Measurements from ENCODE around the gene ITIH6. TPM values are rescaled to one million over a fixed set of nuclear protein-coding genes. Genes with fewer than 3 reads are reported as not detected.
"Not testable (repeated sequence)": the region's sequence is repeated elsewhere in the genome, so short reads cannot be mapped to it uniquely, and the experiment has no call there.

Gene ITIH6
- not detected in 2 replicates for total RNA-seq (2014; rRNA removed; shearing (Covaris generic))
- polyA plus RNA-seq (2015; cell fraction: cytosol; rRNA removed): not detected in 2 replicates
- not detected in 2 replicates for polyA plus RNA-seq (2015; cell fraction: nucleus; rRNA removed)

- DNase-seq (ENCODE audit: low read depth): no peak
These were observed at the start of gene ITIH6 for GRCh38 chrX:54798137-54798536. ITIH6 (minus strand) TSS chrX:54798255; CDS start chrX:54798210, 45 bp downstream.

GRCh38 chrX:54847700-54848099 is 49.6 kb upstream of the ITIH6 start:
- not testable (repeated sequence) for DNase-seq (ENCODE audit: low read depth)

DNA sequence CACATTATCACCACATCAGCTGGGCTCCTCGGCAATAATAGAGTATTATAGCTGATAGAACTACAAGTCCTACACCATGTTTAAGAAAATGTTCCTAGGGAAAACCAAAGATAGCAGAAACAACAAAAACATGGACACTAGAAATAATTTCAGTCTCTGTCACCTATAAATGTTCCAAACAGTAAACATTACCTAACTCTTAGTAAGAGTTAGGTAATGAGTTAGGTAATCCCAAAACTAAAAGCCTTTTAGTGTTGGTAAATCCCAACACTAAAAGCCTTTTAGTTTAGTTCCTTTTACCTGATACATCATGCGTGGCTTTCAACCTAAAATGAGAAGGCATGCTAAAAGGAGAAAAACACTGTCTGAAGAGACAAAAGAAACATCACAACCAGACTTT is 45.0 kb upstream of the ITIH6 start:
- DNase-seq (ENCODE audit: low read depth): no peak

DNA sequence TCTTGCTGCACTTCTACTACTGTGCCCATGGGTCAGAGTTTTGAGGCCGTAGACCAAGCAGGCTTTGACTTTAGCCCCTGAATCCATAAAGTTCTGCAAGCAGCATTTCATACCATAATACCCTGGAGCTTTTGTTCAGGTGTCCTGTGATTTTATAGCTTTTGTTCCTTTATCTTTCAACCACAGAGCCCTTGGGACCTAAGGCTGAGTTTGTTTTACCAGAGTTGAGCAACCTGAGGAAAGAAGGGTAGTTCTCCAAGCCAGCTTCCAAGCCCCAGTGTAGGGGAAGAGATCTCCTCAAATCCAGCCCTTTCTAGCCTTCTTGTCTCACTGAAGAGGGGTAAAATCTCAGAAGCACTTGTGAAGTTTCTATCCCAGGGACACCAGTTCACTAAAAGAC is 44.6 kb upstream of the ITIH6 start:
- DNase-seq (ENCODE audit: low read depth): no peak

GRCh38 chrX:54841184-54841874 is 43.3 kb upstream of the ITIH6 start:
- DNase-seq (ENCODE audit: low read depth): not testable (repeated sequence)

- DNase-seq (ENCODE audit: low read depth): no peak
These were observed 40.5 kb upstream of the ITIH6 start for GRCh38 chrX:54838583-54838982.

DNA sequence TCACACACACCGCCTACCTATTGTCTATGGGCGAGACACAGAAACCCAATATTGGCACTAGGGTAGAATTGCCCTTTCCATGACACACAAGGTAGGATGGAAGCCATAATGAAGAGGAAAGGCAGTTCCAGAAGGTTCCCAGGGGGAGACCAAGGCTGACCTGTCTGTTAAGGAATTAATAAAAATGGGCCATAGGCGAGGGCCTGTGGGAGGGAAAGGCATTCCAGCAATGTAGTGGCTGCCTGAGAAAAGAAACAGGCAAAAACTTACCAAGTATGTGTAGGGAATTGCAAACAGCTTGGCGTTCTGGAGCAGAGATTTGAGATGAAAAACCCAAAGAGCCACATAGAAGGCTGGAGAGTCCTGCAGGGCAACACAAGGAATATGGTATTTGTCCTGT is 28.5 kb upstream of the ITIH6 start:
- DNase-seq (ENCODE audit: low read depth): no peak

- DNase-seq (ENCODE audit: low read depth): peak; percentile 48
These were observed 27.8 kb upstream of the ITIH6 start for GRCh38 chrX:54825716-54826438.

DNA sequence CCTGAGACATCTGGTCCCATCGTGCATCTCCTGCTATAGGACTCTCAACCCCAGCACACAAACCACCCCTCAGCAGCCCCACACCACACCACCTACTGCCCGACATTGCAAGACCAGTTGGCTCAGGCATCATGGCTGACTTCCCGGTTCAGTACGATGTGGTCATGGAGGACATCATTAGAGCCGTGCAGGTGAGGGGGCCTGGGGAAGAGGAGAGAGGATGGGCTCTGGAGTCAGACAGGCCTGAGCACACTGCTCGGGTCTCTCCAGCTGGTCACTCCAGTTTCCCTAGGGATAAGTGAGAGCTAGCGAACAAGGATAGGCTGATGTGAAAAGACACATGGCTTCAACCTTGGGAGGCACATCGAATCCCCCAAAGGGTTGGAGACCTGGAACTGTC is 26.7 kb upstream of the ITIH6 start:
- DNase-seq (ENCODE audit: low read depth): no peak

DNA sequence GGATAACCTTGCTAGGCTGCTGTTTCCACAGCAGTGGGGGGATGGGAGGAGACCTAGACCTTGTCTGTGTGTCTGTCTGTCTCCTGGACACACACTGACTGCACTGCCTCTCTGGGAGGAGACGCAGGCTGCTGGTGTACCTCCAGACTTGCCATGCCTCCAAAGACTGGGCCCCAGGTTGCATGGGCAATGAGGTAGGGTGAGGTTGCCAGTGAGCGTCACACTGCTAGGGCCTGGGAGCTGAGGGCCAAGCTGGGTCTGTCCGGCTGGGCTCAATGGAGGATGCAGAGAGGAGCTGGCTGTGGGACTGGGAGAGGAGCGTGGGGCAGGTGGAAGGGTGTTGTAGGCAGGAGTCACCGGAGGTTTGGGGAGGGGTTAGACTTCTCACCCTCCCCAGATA is 26.1 kb upstream of the ITIH6 start:
- peak; percentile 11 for DNase-seq (ENCODE audit: low read depth)

DNA sequence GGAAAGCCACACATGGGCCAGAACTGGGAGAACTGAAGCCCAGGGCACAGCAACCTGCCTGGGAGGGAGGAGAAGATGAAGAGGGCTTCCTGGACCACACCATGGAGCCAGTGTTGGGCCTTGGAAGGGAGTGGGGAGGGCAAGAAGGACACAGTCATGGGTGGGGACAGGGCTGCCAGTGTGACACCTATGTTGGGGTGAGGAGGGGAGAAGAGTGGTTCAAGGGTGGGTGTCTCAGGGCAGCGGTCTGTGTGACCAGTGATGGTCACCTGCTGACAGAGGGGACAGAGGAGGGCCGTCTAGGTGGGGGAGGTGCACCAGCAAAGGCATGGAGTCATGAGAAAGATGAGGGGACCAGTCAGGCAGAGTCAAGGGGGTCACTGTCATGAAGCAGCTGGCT is 23.3 kb upstream of the ITIH6 start:
- no peak for DNase-seq (ENCODE audit: low read depth)

- DNase-seq (ENCODE audit: low read depth): no peak
These were observed 22.7 kb upstream of the ITIH6 start for GRCh38 chrX:54820737-54821136.

DNA sequence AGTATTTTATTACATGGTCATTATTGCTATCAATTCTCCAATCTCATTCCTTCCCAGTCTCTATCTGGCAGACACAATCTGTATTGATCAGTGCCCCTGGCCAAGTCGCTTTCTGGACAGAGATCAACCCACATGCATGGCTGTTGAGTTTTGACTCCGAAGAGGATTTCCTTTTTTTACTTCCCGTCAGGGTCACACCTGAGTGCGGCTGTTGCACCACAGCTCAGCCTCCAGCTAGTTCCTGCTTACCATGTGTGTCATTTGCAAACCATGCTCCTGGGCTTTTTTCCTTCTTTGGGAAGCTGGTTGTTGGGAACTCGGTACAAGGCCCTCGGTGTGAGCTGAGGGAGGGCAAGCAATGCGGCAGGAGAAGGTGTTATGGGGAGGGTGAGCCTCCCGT is 21.1 kb upstream of the ITIH6 start:
- DNase-seq (ENCODE audit: low read depth): no peak

GRCh38 chrX:54818221-54818620 is 20.2 kb upstream of the ITIH6 start:
- no peak for DNase-seq (ENCODE audit: low read depth)

GRCh38 chrX:54817220-54817820 is 19.3 kb upstream of the ITIH6 start:
- DNase-seq (ENCODE audit: low read depth): no peak

- DNase-seq (ENCODE audit: low read depth): no peak
These were observed 14.3 kb upstream of the ITIH6 start for GRCh38 chrX:54812306-54812705.

DNA sequence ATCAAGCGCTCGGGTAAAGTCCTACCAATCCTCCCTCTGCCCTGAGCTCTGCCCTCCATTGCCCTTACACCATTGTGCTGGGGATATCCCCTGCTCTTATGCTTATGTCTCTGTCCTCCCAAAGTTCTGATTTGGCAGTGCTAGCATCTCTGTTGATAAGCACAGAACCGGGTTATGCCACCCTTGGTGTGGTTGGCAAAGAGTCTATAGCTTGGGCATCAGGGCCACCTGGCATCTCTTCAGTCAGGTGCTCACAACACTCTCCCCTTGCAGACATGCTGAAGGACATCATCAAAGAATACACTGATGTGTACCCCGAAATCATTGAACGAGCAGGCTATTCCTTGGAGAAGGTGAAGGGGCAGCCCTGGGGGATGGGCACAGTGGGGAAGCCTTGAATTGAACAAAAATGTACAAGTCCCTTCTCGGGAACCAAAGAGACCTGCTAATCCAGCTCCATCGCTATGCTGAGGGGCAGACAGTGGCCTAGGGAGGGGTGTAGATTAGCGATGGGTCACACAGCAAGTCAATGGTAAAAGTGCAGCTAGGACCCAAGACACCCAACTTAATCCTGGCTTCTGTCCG is 13.3 kb upstream of the ITIH6 start:
- no peak for DNase-seq (ENCODE audit: low read depth)

DNA sequence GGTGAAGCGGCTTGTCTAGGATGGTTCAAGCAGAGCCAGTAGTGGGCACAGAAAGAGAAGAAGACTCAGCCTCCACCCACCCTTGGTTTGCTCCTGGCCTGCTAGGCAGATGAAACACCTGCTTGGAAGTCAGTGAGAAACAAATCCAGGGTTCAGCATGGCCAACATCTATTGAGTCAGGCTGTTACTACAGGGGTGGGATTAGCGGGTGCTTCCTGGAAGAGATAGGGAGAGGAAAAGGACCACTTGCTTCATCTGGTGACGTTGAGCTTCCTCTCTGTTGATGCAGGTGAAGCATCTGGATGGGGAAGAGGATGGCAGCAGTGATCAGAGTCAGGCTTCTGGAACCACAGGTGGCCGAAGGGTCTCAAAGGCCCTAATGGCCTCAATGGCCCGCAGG is 12.5 kb upstream of the ITIH6 start:
- DNase-seq (ENCODE audit: low read depth): no peak

DNA sequence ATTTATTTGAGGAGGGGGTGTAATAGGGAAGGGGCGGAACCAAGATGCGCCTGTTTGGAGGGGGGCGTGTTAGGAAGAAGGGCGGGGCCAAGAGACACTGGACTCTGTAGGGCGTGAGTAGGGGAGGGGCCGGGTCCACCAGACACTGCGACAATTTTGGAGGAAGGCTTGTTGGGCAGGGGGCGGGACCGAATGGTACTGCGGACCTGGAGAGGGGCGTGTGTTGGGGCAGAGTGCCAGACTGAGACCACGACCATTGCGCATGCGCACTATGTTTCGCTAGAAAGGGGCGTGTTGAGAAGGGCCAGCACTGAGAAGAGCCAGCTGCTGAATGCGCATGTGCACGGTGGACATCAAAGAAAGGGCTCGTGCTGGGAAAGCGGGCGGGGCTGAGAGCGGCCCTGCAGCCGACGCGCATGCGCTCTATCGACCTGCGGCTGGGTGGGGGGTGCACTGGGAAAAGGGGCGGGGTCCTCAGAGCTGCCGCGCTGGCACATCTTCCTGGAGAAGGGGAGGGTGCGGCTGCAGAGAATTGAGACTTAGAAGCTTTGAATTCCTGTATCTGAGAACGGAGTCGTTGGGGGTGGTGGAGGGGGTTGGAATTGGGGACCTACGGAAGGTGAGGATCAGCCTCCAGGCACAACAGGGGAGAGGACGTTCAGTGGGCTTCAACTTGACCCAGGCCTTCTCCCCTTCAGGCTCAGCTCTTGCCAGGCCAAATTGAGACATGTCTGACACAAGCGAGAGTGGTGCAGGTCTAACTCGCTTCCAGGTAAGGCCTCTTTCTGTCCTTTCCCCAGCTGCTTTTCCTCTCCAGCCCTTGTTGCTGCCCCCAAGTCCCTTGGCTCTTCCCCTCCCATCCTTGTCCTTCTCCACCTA is 10.8 kb upstream of the ITIH6 start:
- DNase-seq (ENCODE audit: low read depth): peak; percentile 89

DNA sequence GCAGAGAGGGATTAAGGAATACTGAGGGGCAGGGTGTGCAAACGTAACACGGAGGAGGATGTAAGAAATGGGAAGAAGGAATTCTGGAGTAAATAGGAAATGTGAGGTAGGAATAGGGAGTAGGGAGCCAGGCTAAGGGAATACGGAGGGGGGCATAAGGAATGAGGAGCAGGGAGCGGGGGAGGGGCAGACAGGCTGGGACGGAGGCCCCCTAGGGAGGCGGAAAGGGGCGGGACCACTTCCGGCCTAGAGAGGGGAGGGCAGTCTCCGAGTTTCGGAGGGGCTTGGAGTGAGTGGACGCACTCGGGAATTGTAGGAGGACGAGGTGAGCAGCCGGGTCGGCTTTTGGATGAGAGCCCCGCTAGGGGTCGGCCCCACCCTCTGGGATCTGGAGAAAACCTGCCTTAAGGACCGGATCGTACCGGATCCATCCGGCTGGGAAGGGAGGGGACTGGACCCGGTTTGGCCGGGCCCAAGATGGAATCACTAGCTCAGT is 10.1 kb upstream of the ITIH6 start:
- no peak for DNase-seq (ENCODE audit: low read depth)
